Endodermal cell (in vitro differentiated cells): ENCODE results near the gene ATP8B1. TPM values are rescaled to one million over a fixed set of nuclear protein-coding genes. Genes with fewer than 3 reads are reported as not detected.

Experiments
- DNase-seq: peaks from one replicate; pipeline ENCODE4 v3.0.0-alpha.2; 2017
- H3K27ac ChIP-seq: 2 replicates; pipeline ENCODE4 v1.5.1; 2013; ENCODE audit warnings: mild to moderate bottlenecking, low read depth, low read length, moderate library complexity
- H3K27me3 ChIP-seq: 2 replicates; pipeline ENCODE4 v1.6.1; 2013; ENCODE audit warnings: mild to moderate bottlenecking, low read length, moderate library complexity; ENCODE audit not compliant: insufficient read depth, control insufficient read depth, poor library complexity, severe bottlenecking
- H3K36me3 ChIP-seq: 2 replicates; pipeline ENCODE4 v1.7.0; 2013; ENCODE audit warnings: mild to moderate bottlenecking, low read length, moderate library complexity; ENCODE audit not compliant: control insufficient read depth, insufficient read depth
- H3K4me1 ChIP-seq: one replicate; pipeline ENCODE4 v1.7.0; 2013; ENCODE audit warnings: low read length; ENCODE audit not compliant: control insufficient read depth, insufficient read depth
- H3K4me3 ChIP-seq: 2 replicates; pipeline ENCODE4 v1.5.1; 2013; ENCODE audit warnings: mild to moderate bottlenecking, low read length, moderate library complexity
- H3K9ac ChIP-seq: 2 replicates; pipeline ENCODE4 v1.6.1; 2013; ENCODE audit warnings: mild to moderate bottlenecking, low read length, moderate library complexity; ENCODE audit not compliant: poor library complexity, severe bottlenecking; ENCODE audit errors: extremely low read depth
- H3K9me3 ChIP-seq: 2 replicates; pipeline ENCODE4 v1.6.1; 2013; ENCODE audit warnings: mild to moderate bottlenecking, low read length, moderate library complexity; ENCODE audit not compliant: control insufficient read depth
- H3K27ac Mint-ChIP-seq: 2 replicates; pipeline ENCODE4 v1.8.0; 2020; ENCODE audit warnings: mixed read lengths
- H3K27me3 Mint-ChIP-seq: 2 replicates; pipeline ENCODE4 v1.8.0; 2021; ENCODE audit warnings: mild to moderate bottlenecking, mixed read lengths; ENCODE audit not compliant: insufficient read depth
- H3K36me3 Mint-ChIP-seq: 2 replicates; pipeline ENCODE4 v1.8.0; 2020; ENCODE audit warnings: low read depth, mixed read lengths
- H3K4me1 Mint-ChIP-seq: 2 replicates; pipeline ENCODE4 v1.8.0; 2020; ENCODE audit warnings: mixed read lengths
- H3K4me3 Mint-ChIP-seq: 2 replicates; pipeline ENCODE4 v1.8.0; 2020; ENCODE audit warnings: mild to moderate bottlenecking, moderate library complexity, mixed read lengths
- H3K9me3 Mint-ChIP-seq: 2 replicates; pipeline ENCODE4 v1.8.0; 2020; ENCODE audit warnings: mild to moderate bottlenecking, mixed read lengths
- WGBS, 2 experiments: methylation state at CpG; one replicate each; pipeline versions ENCODE4 v1.1.5 to v1.1.7; 2013; ENCODE audit warnings: missing lambda C conversion rate in 2 of 2, mixed read lengths in 1 of 2; ENCODE audit not compliant: insufficient coverage in 1 of 2, insufficient read length in 1 of 2; 5-methylcytosine and 5-hydroxymethylcytosine counted together
- total RNA-seq, 2 donors: library from RNA; stranded (reverse); fragmentation: NEBNext Ultra II Directional in 1 of 2; extraction: Animal tissue kit (Norgen Biotek cat#: 25700) in 1 of 2; gene quantifications; 2 replicates in 1 of 2; 3 replicates in 1 of 2; pipeline ENCODE4 v1.2.1, GENCODE V29; 2021
- TF ChIP-seq, protein P1 (sequence below): fragments of 200-600 bp; sonication (generic); conservative IDR thresholded peaks from 2 replicates; pipeline ENCODE4 v1.5.0; 2021; ENCODE audit warnings: antibody characterized with exemption, mild to moderate bottlenecking

The ATP8B1 gene
- total RNA-seq, 2 donors from 2014 or later = 1.7 to 13.5 TPM

DNA sequence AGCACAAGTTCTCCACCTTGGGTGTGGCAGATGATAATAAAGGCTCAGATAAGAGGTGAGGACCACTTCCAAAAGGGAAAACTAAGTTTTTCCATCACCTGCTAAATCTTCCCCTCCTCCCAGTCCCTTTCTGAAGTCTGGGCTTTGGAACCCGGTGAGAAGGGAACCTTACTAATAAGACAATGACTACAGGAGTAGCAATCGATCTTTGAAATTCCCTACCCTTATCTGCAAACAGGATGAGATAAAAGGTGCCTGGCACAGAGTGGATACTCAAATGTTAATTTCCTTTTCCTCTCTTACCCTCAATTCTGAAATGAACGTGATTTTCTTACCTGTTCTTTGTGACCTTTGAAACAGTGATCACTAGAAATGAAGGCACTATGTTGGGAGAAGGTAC lies 111.8 kb downstream of the ATP8B1 start:
- H3K4me1 Mint-ChIP-seq = peaks cover 23% of the 10 kb centered on the region
- no peak overlapping the region for H3K4me3 ChIP-seq
- no peak for DNase-seq
- H3K27me3 Mint-ChIP-seq = no peaks in the 10 kb centered on the region
- 55% methylated on average over 3 of the region's 3 CpGs; no CpG with 5 or more reads in 1 of the 2 experiments for WGBS, 2 experiments
- TF ChIP-seq, protein P1, sequence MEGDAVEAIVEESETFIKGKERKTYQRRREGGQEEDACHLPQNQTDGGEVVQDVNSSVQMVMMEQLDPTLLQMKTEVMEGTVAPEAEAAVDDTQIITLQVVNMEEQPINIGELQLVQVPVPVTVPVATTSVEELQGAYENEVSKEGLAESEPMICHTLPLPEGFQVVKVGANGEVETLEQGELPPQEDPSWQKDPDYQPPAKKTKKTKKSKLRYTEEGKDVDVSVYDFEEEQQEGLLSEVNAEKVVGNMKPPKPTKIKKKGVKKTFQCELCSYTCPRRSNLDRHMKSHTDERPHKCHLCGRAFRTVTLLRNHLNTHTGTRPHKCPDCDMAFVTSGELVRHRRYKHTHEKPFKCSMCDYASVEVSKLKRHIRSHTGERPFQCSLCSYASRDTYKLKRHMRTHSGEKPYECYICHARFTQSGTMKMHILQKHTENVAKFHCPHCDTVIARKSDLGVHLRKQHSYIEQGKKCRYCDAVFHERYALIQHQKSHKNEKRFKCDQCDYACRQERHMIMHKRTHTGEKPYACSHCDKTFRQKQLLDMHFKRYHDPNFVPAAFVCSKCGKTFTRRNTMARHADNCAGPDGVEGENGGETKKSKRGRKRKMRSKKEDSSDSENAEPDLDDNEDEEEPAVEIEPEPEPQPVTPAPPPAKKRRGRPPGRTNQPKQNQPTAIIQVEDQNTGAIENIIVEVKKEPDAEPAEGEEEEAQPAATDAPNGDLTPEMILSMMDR = no peak
- H3K27me3 ChIP-seq = no peaks in the 10 kb centered on the region
- peaks cover 3% of the 10 kb centered on the region for H3K4me1 ChIP-seq
- H3K9me3 Mint-ChIP-seq = no peaks in the 10 kb centered on the region
- no peaks in the 10 kb centered on the region for H3K9me3 ChIP-seq
- peaks cover 44% of the 10 kb centered on the region for H3K36me3 Mint-ChIP-seq
- no peak overlapping the region for H3K27ac Mint-ChIP-seq
- H3K4me3 Mint-ChIP-seq = no peak overlapping the region
- H3K36me3 ChIP-seq = peaks cover 5% of the 10 kb centered on the region
- H3K27ac ChIP-seq = no peak overlapping the region
- no peak overlapping the region for H3K9ac ChIP-seq

DNA sequence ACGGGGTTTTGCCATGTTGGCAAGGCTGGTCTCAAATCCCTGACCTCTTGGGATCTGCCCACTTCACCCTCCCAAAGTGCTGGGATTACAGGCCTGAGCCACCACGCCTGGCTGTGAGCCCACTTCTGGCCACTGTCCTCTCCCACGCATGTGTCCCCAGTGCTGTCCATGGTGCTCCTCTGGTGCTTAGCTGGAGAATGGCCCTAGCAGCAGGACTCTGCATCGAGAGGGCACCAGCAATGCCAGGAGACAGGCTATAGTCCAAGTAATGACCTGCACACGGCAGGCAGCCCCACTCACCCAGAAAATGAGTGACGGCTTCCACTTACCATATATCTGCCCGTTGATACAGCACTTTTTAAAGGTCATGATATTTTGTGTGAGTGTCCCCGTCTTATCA lies 115.1 kb downstream of the ATP8B1 start:
- DNase-seq = no peak
- Mint-ChIP-seq H3K4me3 (no peak overlapping the region), H3K9me3 (no peaks in the 10 kb centered on the region), H3K27ac (no peak overlapping the region), H3K4me1 (peaks cover 11% of the 10 kb centered on the region), H3K36me3 (peaks cover 58% of the 10 kb centered on the region), H3K27me3 (no peaks in the 10 kb centered on the region)
- Histone ChIP-seq H3K36me3 (peaks cover 5% of the 10 kb centered on the region), H3K4me1 (no peaks in the 10 kb centered on the region), H3K9me3 (no peaks in the 10 kb centered on the region), H3K9ac (no peak overlapping the region), H3K27me3 (no peaks in the 10 kb centered on the region), H3K4me3 (no peak overlapping the region), H3K27ac (no peak overlapping the region)
- TF ChIP-seq, protein P1 = no peak
- 93 to 97% methylated on average over 5 to 8 of the region's 8 CpGs for whole genome bisulfite sequencing, 2 experiments

DNA sequence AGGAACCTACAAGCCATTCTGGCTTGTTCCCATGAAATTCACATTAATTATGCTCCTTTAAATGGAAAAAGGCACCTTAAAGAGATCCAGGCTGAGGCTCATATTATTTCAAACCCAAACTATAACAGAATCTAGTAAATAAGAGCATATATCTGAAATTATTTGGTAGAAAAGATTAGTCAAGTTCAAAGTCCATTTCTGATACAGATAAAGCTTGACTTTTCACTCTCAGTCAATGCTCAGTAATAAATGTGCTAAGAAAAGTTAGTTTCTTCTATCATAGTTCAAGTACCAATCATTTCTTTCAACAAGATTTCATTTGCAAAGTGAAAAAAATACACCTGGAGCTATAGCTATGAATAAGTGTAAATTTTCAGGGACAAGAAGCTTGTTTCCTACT lies 119.6 kb downstream of the ATP8B1 start:
- peaks cover 62% of the 10 kb centered on the region for H3K36me3 Mint-ChIP-seq
- TF ChIP-seq, protein P1 = no peak
- Histone ChIP-seq H3K27ac (no peak overlapping the region), H3K9me3 (no peaks in the 10 kb centered on the region), H3K4me1 (no peaks in the 10 kb centered on the region), H3K36me3 (peaks cover 5% of the 10 kb centered on the region), H3K9ac (no peak overlapping the region), H3K27me3 (no peaks in the 10 kb centered on the region), H3K4me3 (no peak overlapping the region)
- H3K9me3 Mint-ChIP-seq = no peaks in the 10 kb centered on the region
- H3K27me3 Mint-ChIP-seq = no peaks in the 10 kb centered on the region
- H3K4me3 Mint-ChIP-seq = no peak overlapping the region
- no peaks in the 10 kb centered on the region for H3K4me1 Mint-ChIP-seq
- no peak for DNase-seq
- H3K27ac Mint-ChIP-seq = no peak overlapping the region
